Liver (tissue), 3 donors: ENCODE measurements around the gene ITPRID1.

Source experiments
- CTCF ChIP-seq: fragments of 150-350 bp; IDR thresholded peaks from 2 replicates; pipeline ENCODE4 v1.5.1; 2017; ENCODE audit warnings: improper control_type of control experiment, low read depth, low read length; ENCODE audit not compliant: missing input control
- FOXA1 ChIP-seq: IDR thresholded peaks from 2 replicates; pipeline ENCODE4 v1.6.1; 2016; ENCODE audit warnings: antibody characterized with exemption
- JUND ChIP-seq, 2 donors: IDR thresholded peaks; 2 replicates each; pipeline ENCODE4 v1.6.1; 2016; ENCODE audit warnings: antibody characterized with exemption in 2 of 2
- RAD21 ChIP-seq, 2 donors: IDR thresholded peaks; 2 replicates each; pipeline ENCODE4 v1.6.1; 2016; ENCODE audit warnings: antibody characterized with exemption in 2 of 2, mild to moderate bottlenecking in 2 of 2
- RXRA ChIP-seq, 2 donors: IDR thresholded peaks; 2 replicates each; pipeline ENCODE4 v1.6.1; 2017 to 2018; ENCODE audit warnings: antibody characterized with exemption in 2 of 2, mild to moderate bottlenecking in 1 of 2
- donor health status: healthy.
- donor health status: healthy.

GRCh38 chr7:31529103-31529502, 15.2 kb downstream of the ITPRID1 start:
- TF ChIP-seq JUND (IDR thresholded peaks at IDR 0.05) (no peak), CTCF (no peak), RXRA (IDR thresholded peaks at IDR 0.05) (no peak), FOXA1 (no peak), RAD21 (IDR thresholded peaks at IDR 0.05) (no peak)
